Measurements from ENCODE around the gene KRTAP5-9. TPM values are rescaled to one million over a fixed set of nuclear protein-coding genes. Genes with fewer than 3 reads are reported as not detected.

The KRTAP5-9 gene
- total and polyA plus RNA-seq, 9 of the 15 experiments (the other 6 are each of a cell fraction or from before 2014, with no cell fraction given), result not detected

DNA sequence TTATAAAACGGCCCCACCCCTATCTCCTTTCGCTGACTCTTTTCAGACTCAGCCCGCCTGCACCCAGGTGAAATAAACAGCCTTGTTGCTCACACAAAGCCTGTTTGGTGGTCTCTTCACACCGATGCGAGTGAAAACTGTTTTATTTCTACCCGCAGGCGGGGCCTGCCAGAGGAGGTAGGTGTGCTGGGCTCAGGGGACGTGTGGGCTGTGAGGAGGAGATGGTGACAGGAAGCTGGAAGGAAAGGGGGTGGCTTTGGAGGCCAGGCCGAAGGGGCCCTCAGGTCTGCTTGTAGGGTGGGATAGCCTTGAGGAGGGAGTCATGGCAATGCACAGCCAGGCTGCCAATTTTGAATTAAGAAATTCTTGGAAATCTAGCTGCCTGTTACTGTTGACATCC is 42.4 kb upstream of the KRTAP5-9 start:
- H4K20me1 ChIP-seq (replicated peaks; ENCODE audit: control insufficient read depth, insufficient read depth, low read length), result no peaks in the 10 kb centered on the region
- in situ Hi-C loops (cut with MboI), result no loop called here
- H3K9ac ChIP-seq (ENCODE audit: insufficient read depth in 1 of 2, low read depth in 2 of 2, low read length in 2 of 2), result no peak overlapping the region
- no peaks in the 10 kb centered on the region for H3K36me3 ChIP-seq (ENCODE audit: control insufficient read depth, insufficient read depth, low read length)
- DNase-seq (ENCODE audit: extremely low read depth in 1 of 4, low spot score in 3 of 4), result no peak
- no peak overlapping the region for H3K4me2 ChIP-seq (ENCODE audit: insufficient read depth, low read length)
- H3K9me3 ChIP-seq (replicated peaks; ENCODE audit: control insufficient read depth, insufficient read depth, low read depth, low read length), result 0 out of 2 replicates have a peak, but pooled peaks cover 1% of the 10 kb centered on the region
- no peaks in the 10 kb centered on the region for H3K27me3 ChIP-seq (ENCODE audit: control insufficient read depth in 2 of 2, insufficient read depth in 2 of 2, low read length in 2 of 2)
- 60% methylated on average over 5 of the region's 9 CpGs for WGBS (ENCODE audit: insufficient coverage, low coverage, missing lambda C conversion rate)
- no peak for FAIRE-seq
- no peaks in the 10 kb centered on the region for H3K9me1 ChIP-seq (ENCODE audit: control insufficient read depth, insufficient read depth, low read length)
- ChIA-PET POLR2A (no interaction called here), CTCF (ENCODE audit: low intra/inter-chr PET ratio) (no interaction called here)
- H3K27ac ChIP-seq (ENCODE audit: extremely low read depth, low read depth, low read length), result no peak overlapping the region
- BruUV-seq (replicated peaks), result no TSS peak
- H3K4me3 ChIP-seq, result no peak overlapping the region
- H3K79me2 ChIP-seq (ENCODE audit: control insufficient read depth, insufficient read depth, low read length), result no peaks in the 10 kb centered on the region
- intact Hi-C loops (cut with micrococcal nuclease), result no loop called here
- H2AFZ ChIP-seq (ENCODE audit: low read depth, low read length), result no peak overlapping the region
- ATAC-seq, result no peak
- H3K4me1 ChIP-seq (replicated peaks in 1 of 2; ENCODE audit: control insufficient read depth in 2 of 2, insufficient read depth in 2 of 2, low read length in 2 of 2), result no peaks in the 10 kb centered on the region
- TF ChIP-seq HLTF (IDR thresholded peaks at IDR 0.05) (no peak), ZNF239 (CRISPR knock-in tag; IDR thresholded peaks at IDR 0.05) (no peak)

DNA sequence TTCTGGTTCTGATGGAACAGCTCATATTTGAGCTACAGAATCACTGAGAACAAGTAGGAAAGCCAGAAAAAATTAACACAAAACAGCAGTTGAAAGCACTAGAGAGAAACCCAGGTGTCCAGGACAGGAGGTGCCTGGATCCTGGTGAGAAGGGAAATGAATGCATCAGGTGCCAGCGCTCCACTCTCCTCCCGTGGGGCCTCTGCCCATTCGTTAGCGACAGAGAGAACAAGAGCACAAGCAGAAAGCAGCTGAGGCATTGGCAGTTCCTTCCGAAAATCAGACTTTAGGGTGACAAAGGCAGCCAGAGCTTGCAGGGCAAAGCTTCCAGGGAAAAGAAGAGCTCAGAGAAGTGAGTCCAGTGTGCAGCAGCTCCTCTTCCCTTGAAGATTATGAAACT is 41.1 kb upstream of the KRTAP5-9 start:
- POLR2A ChIA-PET, result interaction anchor here (0.7 to 1.2 kb wide), 2 partner anchors 23 to 279 kb away, joined by 3 read pairs; no protein-coding TSS in a partner anchor
- Histone ChIP-seq H3K4me1 (replicated peaks in 1 of 2; ENCODE audit: control insufficient read depth in 2 of 2, insufficient read depth in 2 of 2, low read length in 2 of 2) (no peaks in the 10 kb centered on the region), H3K27ac (ENCODE audit: extremely low read depth, low read depth, low read length) (no peak overlapping the region), H3K79me2 (ENCODE audit: control insufficient read depth, insufficient read depth, low read length) (no peaks in the 10 kb centered on the region), H3K27me3 (ENCODE audit: control insufficient read depth in 2 of 2, insufficient read depth in 2 of 2, low read length in 2 of 2) (no peaks in the 10 kb centered on the region), H3K9ac (ENCODE audit: insufficient read depth in 1 of 2, low read depth in 2 of 2, low read length in 2 of 2) (no peak overlapping the region), H3K4me2 (ENCODE audit: insufficient read depth, low read length) (no peak overlapping the region), H3K9me3 (replicated peaks; ENCODE audit: control insufficient read depth, insufficient read depth, low read depth, low read length) (0 out of 2 replicates have a peak, but pooled peaks cover 1% of the 10 kb centered on the region), H3K9me1 (ENCODE audit: control insufficient read depth, insufficient read depth, low read length) (no peaks in the 10 kb centered on the region), H2AFZ (ENCODE audit: low read depth, low read length) (no peak overlapping the region), H4K20me1 (replicated peaks; ENCODE audit: control insufficient read depth, insufficient read depth, low read length) (no peaks in the 10 kb centered on the region), H3K36me3 (ENCODE audit: control insufficient read depth, insufficient read depth, low read length) (no peaks in the 10 kb centered on the region), H3K4me3 (no peak overlapping the region)
- WGBS (ENCODE audit: insufficient coverage, low coverage, missing lambda C conversion rate), result 66% methylated on average over 5 of the region's 5 CpGs
- ATAC-seq, result no peak
- FAIRE-seq, result no peak
- CTCF ChIA-PET (ENCODE audit: low intra/inter-chr PET ratio), result no interaction called here
- intact Hi-C loops (cut with micrococcal nuclease) (no loop called here), in situ Hi-C loops (cut with MboI) (no loop called here)
- BruUV-seq (replicated peaks), result no TSS peak
- DNase-seq (ENCODE audit: extremely low read depth in 1 of 4, low spot score in 3 of 4), result no peak
- TF ChIP-seq TAF7 (tag; IDR thresholded peaks at IDR 0.05) (no peak), ZNF431 (CRISPR knock-in tag; IDR thresholded peaks at IDR 0.05) (no peak), SP2 (IDR thresholded peaks at IDR 0.05; ENCODE audit: extremely low read depth, low read depth, low read length, poor library complexity, severe bottlenecking) (no peak)
- TF ChIP-seq, protein P1, sequence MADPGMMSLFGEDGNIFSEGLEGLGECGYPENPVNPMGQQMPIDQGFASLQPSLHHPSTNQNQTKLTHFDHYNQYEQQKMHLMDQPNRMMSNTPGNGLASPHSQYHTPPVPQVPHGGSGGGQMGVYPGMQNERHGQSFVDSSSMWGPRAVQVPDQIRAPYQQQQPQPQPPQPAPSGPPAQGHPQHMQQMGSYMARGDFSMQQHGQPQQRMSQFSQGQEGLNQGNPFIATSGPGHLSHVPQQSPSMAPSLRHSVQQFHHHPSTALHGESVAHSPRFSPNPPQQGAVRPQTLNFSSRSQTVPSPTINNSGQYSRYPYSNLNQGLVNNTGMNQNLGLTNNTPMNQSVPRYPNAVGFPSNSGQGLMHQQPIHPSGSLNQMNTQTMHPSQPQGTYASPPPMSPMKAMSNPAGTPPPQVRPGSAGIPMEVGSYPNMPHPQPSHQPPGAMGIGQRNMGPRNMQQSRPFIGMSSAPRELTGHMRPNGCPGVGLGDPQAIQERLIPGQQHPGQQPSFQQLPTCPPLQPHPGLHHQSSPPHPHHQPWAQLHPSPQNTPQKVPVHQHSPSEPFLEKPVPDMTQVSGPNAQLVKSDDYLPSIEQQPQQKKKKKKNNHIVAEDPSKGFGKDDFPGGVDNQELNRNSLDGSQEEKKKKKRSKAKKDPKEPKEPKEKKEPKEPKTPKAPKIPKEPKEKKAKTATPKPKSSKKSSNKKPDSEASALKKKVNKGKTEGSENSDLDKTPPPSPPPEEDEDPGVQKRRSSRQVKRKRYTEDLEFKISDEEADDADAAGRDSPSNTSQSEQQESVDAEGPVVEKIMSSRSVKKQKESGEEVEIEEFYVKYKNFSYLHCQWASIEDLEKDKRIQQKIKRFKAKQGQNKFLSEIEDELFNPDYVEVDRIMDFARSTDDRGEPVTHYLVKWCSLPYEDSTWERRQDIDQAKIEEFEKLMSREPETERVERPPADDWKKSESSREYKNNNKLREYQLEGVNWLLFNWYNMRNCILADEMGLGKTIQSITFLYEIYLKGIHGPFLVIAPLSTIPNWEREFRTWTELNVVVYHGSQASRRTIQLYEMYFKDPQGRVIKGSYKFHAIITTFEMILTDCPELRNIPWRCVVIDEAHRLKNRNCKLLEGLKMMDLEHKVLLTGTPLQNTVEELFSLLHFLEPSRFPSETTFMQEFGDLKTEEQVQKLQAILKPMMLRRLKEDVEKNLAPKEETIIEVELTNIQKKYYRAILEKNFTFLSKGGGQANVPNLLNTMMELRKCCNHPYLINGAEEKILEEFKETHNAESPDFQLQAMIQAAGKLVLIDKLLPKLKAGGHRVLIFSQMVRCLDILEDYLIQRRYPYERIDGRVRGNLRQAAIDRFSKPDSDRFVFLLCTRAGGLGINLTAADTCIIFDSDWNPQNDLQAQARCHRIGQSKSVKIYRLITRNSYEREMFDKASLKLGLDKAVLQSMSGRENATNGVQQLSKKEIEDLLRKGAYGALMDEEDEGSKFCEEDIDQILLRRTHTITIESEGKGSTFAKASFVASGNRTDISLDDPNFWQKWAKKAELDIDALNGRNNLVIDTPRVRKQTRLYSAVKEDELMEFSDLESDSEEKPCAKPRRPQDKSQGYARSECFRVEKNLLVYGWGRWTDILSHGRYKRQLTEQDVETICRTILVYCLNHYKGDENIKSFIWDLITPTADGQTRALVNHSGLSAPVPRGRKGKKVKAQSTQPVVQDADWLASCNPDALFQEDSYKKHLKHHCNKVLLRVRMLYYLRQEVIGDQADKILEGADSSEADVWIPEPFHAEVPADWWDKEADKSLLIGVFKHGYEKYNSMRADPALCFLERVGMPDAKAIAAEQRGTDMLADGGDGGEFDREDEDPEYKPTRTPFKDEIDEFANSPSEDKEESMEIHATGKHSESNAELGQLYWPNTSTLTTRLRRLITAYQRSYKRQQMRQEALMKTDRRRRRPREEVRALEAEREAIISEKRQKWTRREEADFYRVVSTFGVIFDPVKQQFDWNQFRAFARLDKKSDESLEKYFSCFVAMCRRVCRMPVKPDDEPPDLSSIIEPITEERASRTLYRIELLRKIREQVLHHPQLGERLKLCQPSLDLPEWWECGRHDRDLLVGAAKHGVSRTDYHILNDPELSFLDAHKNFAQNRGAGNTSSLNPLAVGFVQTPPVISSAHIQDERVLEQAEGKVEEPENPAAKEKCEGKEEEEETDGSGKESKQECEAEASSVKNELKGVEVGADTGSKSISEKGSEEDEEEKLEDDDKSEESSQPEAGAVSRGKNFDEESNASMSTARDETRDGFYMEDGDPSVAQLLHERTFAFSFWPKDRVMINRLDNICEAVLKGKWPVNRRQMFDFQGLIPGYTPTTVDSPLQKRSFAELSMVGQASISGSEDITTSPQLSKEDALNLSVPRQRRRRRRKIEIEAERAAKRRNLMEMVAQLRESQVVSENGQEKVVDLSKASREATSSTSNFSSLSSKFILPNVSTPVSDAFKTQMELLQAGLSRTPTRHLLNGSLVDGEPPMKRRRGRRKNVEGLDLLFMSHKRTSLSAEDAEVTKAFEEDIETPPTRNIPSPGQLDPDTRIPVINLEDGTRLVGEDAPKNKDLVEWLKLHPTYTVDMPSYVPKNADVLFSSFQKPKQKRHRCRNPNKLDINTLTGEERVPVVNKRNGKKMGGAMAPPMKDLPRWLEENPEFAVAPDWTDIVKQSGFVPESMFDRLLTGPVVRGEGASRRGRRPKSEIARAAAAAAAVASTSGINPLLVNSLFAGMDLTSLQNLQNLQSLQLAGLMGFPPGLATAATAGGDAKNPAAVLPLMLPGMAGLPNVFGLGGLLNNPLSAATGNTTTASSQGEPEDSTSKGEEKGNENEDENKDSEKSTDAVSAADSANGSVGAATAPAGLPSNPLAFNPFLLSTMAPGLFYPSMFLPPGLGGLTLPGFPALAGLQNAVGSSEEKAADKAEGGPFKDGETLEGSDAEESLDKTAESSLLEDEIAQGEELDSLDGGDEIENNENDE (IDR thresholded peaks at IDR 0.05; ENCODE audit: low read depth, low read length), result no peak
